Gastroesophageal sphincter (tissue), 3 donors: Measurements from ENCODE around the gene SLC25A39.

Source experiments
- CTCF ChIP-seq, 4 experiments: fragments of 200-600 bp in 2 of 4; fragments of 450-650 bp in 2 of 4; sonication (generic) in 1 of 4; IDR thresholded peaks; one replicate each; pipeline ENCODE4 v1.5.1; 2017 to 2019; ENCODE audit warnings: antibody characterized with exemption in 4 of 4, mild to moderate bottlenecking in 2 of 4, moderate library complexity in 2 of 4
- POLR2A ChIP-seq, 2 donors: fragments of 450-650 bp; IDR thresholded peaks; one replicate each; pipeline ENCODE4 v1.6.1; 2017; ENCODE audit warnings: antibody characterized with exemption in 2 of 2, mild to moderate bottlenecking in 2 of 2, moderate library complexity in 1 of 2

- TF ChIP-seq POLR2A (IDR thresholded peaks at IDR 0.05), result no peak
- no peak for TF ChIP-seq CTCF (IDR thresholded peaks at IDR 0.05)
Measured at GRCh38 chr17:44304651-44305050, 20.0 kb downstream of the SLC25A39 start.
